ENCODE data around the gene FKBP3. TPM values are rescaled to one million over a fixed set of nuclear protein-coding genes. Genes with fewer than 3 reads are reported as not detected.

The FKBP3 gene
- total and polyA plus RNA-seq, 2 of the 8 experiments (the other 6 are each of a cell fraction or from before 2014, with no cell fraction given), result 36.0 to 149 TPM

GRCh38 chr14:45094275-45094674 is 40.0 kb downstream of the FKBP3 start:
- Histone ChIP-seq H3K9ac (replicated peaks in 1 of 4; ENCODE audit: extremely low read depth in 1 of 4, low read depth in 3 of 4, low read length in 3 of 4) (no peak overlapping the region), H3K79me1 (ENCODE audit: low read depth, low read length) (no peaks in the 10 kb centered on the region; the same call in 1 of the 2 replicates), H3K4me3 (ENCODE audit: extremely low read depth in 1 of 4, insufficient read depth in 2 of 4, low read depth in 3 of 4, low read length in 4 of 4) (no peak overlapping the region), H2BK12ac (ENCODE audit: low read depth, low read length) (no peak overlapping the region), H3K18ac (ENCODE audit: extremely low read depth, low read length) (no peak overlapping the region), H4K20me1 (replicated peaks in 1 of 2; ENCODE audit: control insufficient read depth in 1 of 2, insufficient read depth in 2 of 2, low read length in 2 of 2) (peaks cover 7% of the 10 kb centered on the region in 2 experiments), H3K23me2 (ENCODE audit: low read depth, low read length) (no peaks in the 10 kb centered on the region), H2AK5ac (ENCODE audit: low read depth, low read length) (no peak overlapping the region), H3K9me3 (ENCODE audit: insufficient read depth in 2 of 2, low read depth in 1 of 2, low read length in 1 of 2) (no peaks in the 10 kb centered on the region), H3K56ac (replicated peaks; ENCODE audit: insufficient read length, low read depth, low read length) (no peak overlapping the region), H2BK5ac (ENCODE audit: low read depth, low read length) (no peak overlapping the region), H3K27me3 (replicated peaks in 1 of 4; ENCODE audit: control insufficient read depth in 3 of 4, extremely low read depth in 1 of 4, insufficient read depth in 3 of 4, low read length in 3 of 4) (no peaks in the 10 kb centered on the region), H3K23ac (ENCODE audit: insufficient read length) (no peak overlapping the region), H4K8ac (ENCODE audit: extremely low read depth, insufficient read depth, low read length) (no peak overlapping the region), H3K4ac (replicated peaks; ENCODE audit: insufficient read length, low read depth, low read length) (no peak overlapping the region), H3K4me2 (ENCODE audit: insufficient read depth in 1 of 2, low read depth in 2 of 2, low read length in 2 of 2) (no peak overlapping the region), H2BK120ac (replicated peaks; ENCODE audit: low read depth, low read length) (no peak overlapping the region), H3K36me3 (ENCODE audit: control insufficient read depth in 2 of 4, insufficient read depth in 4 of 4, low read length in 3 of 4) (peaks cover 3 to 35% (median 15%) of the 10 kb centered on the region in 4 experiments; a peak in 7 of 8 replicates), H2AFZ (ENCODE audit: low read length) (no peak overlapping the region), H3K79me2 (ENCODE audit: control insufficient read depth in 1 of 2, insufficient read depth in 2 of 2, low read length in 2 of 2) (peaks cover 7 to 59% of the 10 kb centered on the region in 2 experiments; a peak in 3 of 4 replicates), H3K27ac (ENCODE audit: low read depth, low read length) (no peak overlapping the region), H4K5ac (ENCODE audit: insufficient read length, low read depth, low read length) (no peak overlapping the region), H2BK15ac (ENCODE audit: low read length) (no peak overlapping the region), H4K91ac (replicated peaks; ENCODE audit: insufficient read length, low read length) (no peak overlapping the region), H2BK20ac (ENCODE audit: low read length) (no peak overlapping the region), H3K14ac (ENCODE audit: insufficient read length) (no peak overlapping the region), H3K4me1 (replicated peaks in 1 of 4; ENCODE audit: control insufficient read depth in 3 of 4, insufficient read depth in 4 of 4, low read length in 3 of 4) (no peaks in the 10 kb centered on the region)
- ChIA-PET POLR2A (ENCODE audit: partially characterized antibody) (no interaction called here), CTCF (ENCODE audit: partially characterized antibody) (interaction anchor here (1.4 to 1.7 kb wide), 2 partner anchors 35 to 181 kb away, joined by 3 to 4 read pairs; no protein-coding TSS in a partner anchor)
- DNase-seq (ENCODE audit: low read depth in 1 of 2, low spot score in 2 of 2) (no peak), FAIRE-seq (no peak)
- 90% methylated on average over 2 of the region's 2 CpGs; no CpG with 5 or more reads in 1 of the 2 experiments for WGBS, 2 experiments (ENCODE audit: extremely low coverage in 1 of 2, insufficient coverage in 1 of 2, insufficient read length in 1 of 2, insufficient replicate concordance in 2 of 2, low coverage in 1 of 2, low lambda C conversion rate in 2 of 2, missing lambda C conversion rate in 1 of 2)
- no peak for TF ChIP-seq HDAC2 (IDR thresholded peaks at IDR 0.05; ENCODE audit: borderline replicate concordance in 1 of 2, low read depth in 2 of 2, low read length in 2 of 2)
- TF ChIP-seq PHF8 (conservative IDR thresholded peaks at IDR 0.05; ENCODE audit: low read depth, low read length), result no peak
- TF ChIP-seq KDM5A (IDR thresholded peaks at IDR 0.05; ENCODE audit: low read length), result no peak
- no peak for TF ChIP-seq NANOG (IDR thresholded peaks at IDR 0.05; ENCODE audit: insufficient read depth, low read depth, low read length, poor library complexity, severe bottlenecking)
- TF ChIP-seq CEBPB (IDR thresholded peaks at IDR 0.05; ENCODE audit: low read depth, low read length), result no peak
- no peak for TF ChIP-seq SP1 (IDR thresholded peaks at IDR 0.05; ENCODE audit: low read depth, low read length)
- no peak for TF ChIP-seq SIN3A (conservative IDR thresholded peaks at IDR 0.05 in 1 of 2, IDR thresholded peaks at IDR 0.05 in 1 of 2; ENCODE audit: low read depth in 1 of 2, low read length in 2 of 2)
- TF ChIP-seq USF2 (IDR thresholded peaks at IDR 0.05; ENCODE audit: low read length), result no peak
- no peak for TF ChIP-seq CTCF (IDR thresholded peaks at IDR 0.05; ENCODE audit: control extremely low read depth in 1 of 3, insufficient read depth in 1 of 3, low read depth in 1 of 3, low read length in 3 of 3)
- no peak for TF ChIP-seq TAF1 (IDR thresholded peaks at IDR 0.05; ENCODE audit: low read depth, low read length)

All from H1 (cell line).